Effector memory CD8-positive, alpha-beta T cell (primary cell): ENCODE data around the gene CPLX1.

Experiments
- ATAC-seq: fragments of 150-1000 bp; cut with Tn5 transposase; replicated peaks from 2 replicates; pipeline ENCODE4 v1.10.0; 2021; ENCODE audit warnings: mild to moderate bottlenecking, moderate library complexity
- DNase-seq, 3 experiments: peaks; one replicate each; pipeline ENCODE4 v3.0.0; 2021
- H3K27ac Mint-ChIP-seq, 2 donors: one replicate each; pipeline ENCODE4 v1.8.0; 2022; ENCODE audit warnings: mild to moderate bottlenecking in 2 of 2, mixed read lengths in 2 of 2, moderate library complexity in 2 of 2
- H3K27me3 Mint-ChIP-seq, 2 donors: one replicate each; pipeline ENCODE4 v1.8.0; 2022; ENCODE audit warnings: mixed read lengths in 2 of 2
- H3K36me3 Mint-ChIP-seq: one replicate; pipeline ENCODE4 v1.8.0; 2022; ENCODE audit warnings: mild to moderate bottlenecking, moderate library complexity, mixed read lengths; ENCODE audit not compliant: insufficient read depth
- H3K4me1 Mint-ChIP-seq, 2 donors: one replicate each; pipeline ENCODE4 v1.8.0; 2022; ENCODE audit warnings: low read depth in 2 of 2, mixed read lengths in 2 of 2
- H3K4me3 Mint-ChIP-seq, 2 donors: one replicate each; pipeline ENCODE4 v1.8.0; 2022; ENCODE audit warnings: mild to moderate bottlenecking in 2 of 2, mixed read lengths in 2 of 2, moderate library complexity in 2 of 2
- H3K9me3 Mint-ChIP-seq, 2 donors: one replicate each; pipeline ENCODE4 v1.8.0; 2022; ENCODE audit warnings: mixed read lengths in 2 of 2

The CPLX1 gene

GRCh38 chr4:793941-794621, 31.8 kb downstream of the CPLX1 start:
- DNase-seq, result no peak
- peaks cover 6% of the 10 kb centered on the region for H3K36me3 Mint-ChIP-seq
- H3K9me3 Mint-ChIP-seq, result no peaks in the 10 kb centered on the region
- peak overlapping the region; percentile 10 to 67 for H3K4me3 Mint-ChIP-seq
- peaks cover 28 to 34% of the 10 kb centered on the region in 2 donors for H3K27me3 Mint-ChIP-seq
- H3K27ac Mint-ChIP-seq, result no peak overlapping the region
- H3K4me1 Mint-ChIP-seq, result peaks cover 14 to 22% of the 10 kb centered on the region in 2 donors
- ATAC-seq, result no peak

- no peak for DNase-seq
- ATAC-seq, result peak; percentile 16
- H3K4me1 Mint-ChIP-seq, result peaks cover 11 to 18% of the 10 kb centered on the region in 2 donors
- peak overlapping the region; percentile 66 to 74 for H3K4me3 Mint-ChIP-seq
- H3K9me3 Mint-ChIP-seq, result no peaks in the 10 kb centered on the region
- peak overlapping the region; percentile 18 to 60 for H3K27ac Mint-ChIP-seq
- H3K27me3 Mint-ChIP-seq, result peaks cover 28 to 34% of the 10 kb centered on the region in 2 donors
- peaks cover 6% of the 10 kb centered on the region for H3K36me3 Mint-ChIP-seq
Observed at GRCh38 chr4:793093-793861, 32.7 kb downstream of the CPLX1 start.

- Mint-ChIP-seq H3K36me3 (peaks cover 6% of the 10 kb centered on the region), H3K9me3 (no peaks in the 10 kb centered on the region), H3K4me1 (peaks cover 11 to 17% of the 10 kb centered on the region in 2 donors), H3K27me3 (peaks cover 29 to 34% of the 10 kb centered on the region in 2 donors), H3K27ac (peak overlapping the region; percentile 18 to 60), H3K4me3 (peak overlapping the region; percentile 66 to 74)
- peak; percentile 77 for ATAC-seq
- DNase-seq, result no peak
Observed at GRCh38 chr4:792626-793092, 33.3 kb downstream of the CPLX1 start.

GRCh38 chr4:791898-792625, 33.9 kb downstream of the CPLX1 start:
- no peaks in the 10 kb centered on the region for H3K9me3 Mint-ChIP-seq
- peaks cover 35 to 39% of the 10 kb centered on the region in 2 donors for H3K27me3 Mint-ChIP-seq
- peaks cover 6% of the 10 kb centered on the region for H3K36me3 Mint-ChIP-seq
- peaks cover 11 to 19% of the 10 kb centered on the region in 2 donors for H3K4me1 Mint-ChIP-seq
- no peak overlapping the region for H3K27ac Mint-ChIP-seq
- ATAC-seq (peak; percentile 66), DNase-seq (no peak)
- H3K4me3 Mint-ChIP-seq, result peak overlapping the region; percentile 66 to 74

- no peak overlapping the region for H3K27ac Mint-ChIP-seq
Observed at GRCh38 chr4:791252-791897, 34.6 kb downstream of the CPLX1 start.

GRCh38 chr4:790466-790820, 35.5 kb downstream of the CPLX1 start:
- DNase-seq, result no peak
- Mint-ChIP-seq H3K27ac (no peak overlapping the region), H3K36me3 (peaks cover 4% of the 10 kb centered on the region), H3K4me3 (no peak overlapping the region), H3K27me3 (peaks cover 40 to 44% of the 10 kb centered on the region in 2 donors), H3K9me3 (no peaks in the 10 kb centered on the region), H3K4me1 (peaks cover 11 to 19% of the 10 kb centered on the region in 2 donors)
- no peak for ATAC-seq

More at GRCh38 chr4:791252-791897, 34.6 kb downstream of the CPLX1 start:
- ATAC-seq (no peak), DNase-seq (no peak)
- H3K36me3 Mint-ChIP-seq, result peaks cover 5% of the 10 kb centered on the region
- H3K4me1 Mint-ChIP-seq, result peaks cover 11 to 19% of the 10 kb centered on the region in 2 donors
- H3K9me3 Mint-ChIP-seq, result no peaks in the 10 kb centered on the region
- no peak overlapping the region for H3K4me3 Mint-ChIP-seq
- peaks cover 38 to 40% of the 10 kb centered on the region in 2 donors for H3K27me3 Mint-ChIP-seq

GRCh38 chr4:789571-790465, 36.1 kb downstream of the CPLX1 start:
- Mint-ChIP-seq H3K36me3 (peaks cover 4% of the 10 kb centered on the region), H3K27ac (no peak overlapping the region), H3K4me1 (peaks cover 12 to 21% of the 10 kb centered on the region in 2 donors), H3K27me3 (peaks cover 44 to 47% of the 10 kb centered on the region in 2 donors), H3K4me3 (no peak overlapping the region), H3K9me3 (no peaks in the 10 kb centered on the region)
- DNase-seq (no peak), ATAC-seq (no peak)

- no peak for DNase-seq
- H3K9me3 Mint-ChIP-seq, result no peaks in the 10 kb centered on the region
- peaks cover 43% of the 10 kb centered on the region in 2 donors for H3K27me3 Mint-ChIP-seq
- no peak overlapping the region for H3K4me3 Mint-ChIP-seq
- ATAC-seq, result no peak
- H3K36me3 Mint-ChIP-seq, result peaks cover 8% of the 10 kb centered on the region
- no peak overlapping the region for H3K27ac Mint-ChIP-seq
- H3K4me1 Mint-ChIP-seq, result peaks cover 15 to 17% of the 10 kb centered on the region in 2 donors
Observed at GRCh38 chr4:788636-789297, 37.2 kb downstream of the CPLX1 start.

- peaks cover 8% of the 10 kb centered on the region for H3K36me3 Mint-ChIP-seq
- H3K9me3 Mint-ChIP-seq, result no peaks in the 10 kb centered on the region
- ATAC-seq (no peak), DNase-seq (no peak)
- no peak overlapping the region for H3K27ac Mint-ChIP-seq
- H3K4me3 Mint-ChIP-seq, result no peak overlapping the region
- peaks cover 37% of the 10 kb centered on the region in 2 donors for H3K27me3 Mint-ChIP-seq
- H3K4me1 Mint-ChIP-seq, result peaks cover 13 to 17% of the 10 kb centered on the region in 2 donors
Observed at GRCh38 chr4:788006-788635, 37.8 kb downstream of the CPLX1 start.

GRCh38 chr4:787561-787981, 38.4 kb downstream of the CPLX1 start:
- Mint-ChIP-seq H3K27ac (no peak overlapping the region), H3K9me3 (no peaks in the 10 kb centered on the region), H3K4me1 (peaks cover 8 to 11% of the 10 kb centered on the region in 2 donors), H3K36me3 (peaks cover 9% of the 10 kb centered on the region), H3K27me3 (peaks cover 31 to 32% of the 10 kb centered on the region in 2 donors), H3K4me3 (peak overlapping the region in 1 of 2 donors; percentile 53)
- ATAC-seq, result no peak
- DNase-seq, result no peak

- Mint-ChIP-seq H3K4me1 (peaks cover 14 to 16% of the 10 kb centered on the region in 2 donors), H3K4me3 (peak overlapping the region in 1 of 2 donors; percentile 53), H3K36me3 (peaks cover 12% of the 10 kb centered on the region), H3K27me3 (peaks cover 28 to 29% of the 10 kb centered on the region in 2 donors), H3K27ac (no peak overlapping the region), H3K9me3 (no peaks in the 10 kb centered on the region)
- DNase-seq, result no peak
- ATAC-seq, result no peak
Observed at GRCh38 chr4:786861-787300, 39.0 kb downstream of the CPLX1 start.
